AG04450 (cell line): ENCODE measurements around the gene LRRC34. TPM values are rescaled to one million over a fixed set of nuclear protein-coding genes. Genes with fewer than 3 reads are reported as not detected.

Experiments used
- CTCF ChIA-PET: fragments of 300-600, 350-600 bp; formaldehyde crosslinking; extraction: SDS; loops from one replicate; lab custom pipeline; 2022; ENCODE audit warnings: antibody characterized with exemption, inconsistent platforms; lab: Charles Lee
- POLR2A ChIA-PET: fragments of 350-600 bp; formaldehyde crosslinking; extraction: SDS; loops from one replicate; lab custom pipeline; 2021; ENCODE audit warnings: antibody characterized with exemption, inconsistent platforms; lab: Yijun Ruan, JAX
- DNase-seq: peaks from one replicate; pipeline ENCODE4 v3.0.0-alpha.2; 2011; ENCODE audit warnings: low read depth, low spot score
- H3K27ac ChIP-seq: one replicate; pipeline ENCODE4 v1.5.1; 2012; ENCODE audit warnings: low read depth, low read length, control low read depth
- H3K27me3 ChIP-seq: one replicate; pipeline ENCODE4 v1.6.0; 2012; ENCODE audit warnings: low read length; ENCODE audit not compliant: control insufficient read depth, insufficient read depth
- H3K4me3 ChIP-seq: 2 replicates; pipeline ENCODE4 v1.5.1; 2011; ENCODE audit warnings: mild to moderate bottlenecking, low read depth, low read length, control low read depth
- H3K9me3 ChIP-seq: 2 replicates; pipeline ENCODE4 v1.5.1; 2012; ENCODE audit warnings: low read length; ENCODE audit not compliant: control insufficient read depth, insufficient read depth
- polyA plus RNA-seq: library from polyadenylated mRNA; depleted of rRNA; stranded (reverse); fragments of >200 nt; gene quantifications from 2 replicates; pipeline ENCODE4 v1.2.3, GENCODE V29; 2011
- TF ChIP-seq, protein P1 (sequence below): IDR thresholded peaks from 2 replicates; pipeline ENCODE4 v1.5.1; 2011; ENCODE audit warnings: low read depth, low read length, control low read depth, inconsistent platforms

LRRC34 gene
- polyA plus RNA-seq, 1 experiment: 2.3 TPM

DNA sequence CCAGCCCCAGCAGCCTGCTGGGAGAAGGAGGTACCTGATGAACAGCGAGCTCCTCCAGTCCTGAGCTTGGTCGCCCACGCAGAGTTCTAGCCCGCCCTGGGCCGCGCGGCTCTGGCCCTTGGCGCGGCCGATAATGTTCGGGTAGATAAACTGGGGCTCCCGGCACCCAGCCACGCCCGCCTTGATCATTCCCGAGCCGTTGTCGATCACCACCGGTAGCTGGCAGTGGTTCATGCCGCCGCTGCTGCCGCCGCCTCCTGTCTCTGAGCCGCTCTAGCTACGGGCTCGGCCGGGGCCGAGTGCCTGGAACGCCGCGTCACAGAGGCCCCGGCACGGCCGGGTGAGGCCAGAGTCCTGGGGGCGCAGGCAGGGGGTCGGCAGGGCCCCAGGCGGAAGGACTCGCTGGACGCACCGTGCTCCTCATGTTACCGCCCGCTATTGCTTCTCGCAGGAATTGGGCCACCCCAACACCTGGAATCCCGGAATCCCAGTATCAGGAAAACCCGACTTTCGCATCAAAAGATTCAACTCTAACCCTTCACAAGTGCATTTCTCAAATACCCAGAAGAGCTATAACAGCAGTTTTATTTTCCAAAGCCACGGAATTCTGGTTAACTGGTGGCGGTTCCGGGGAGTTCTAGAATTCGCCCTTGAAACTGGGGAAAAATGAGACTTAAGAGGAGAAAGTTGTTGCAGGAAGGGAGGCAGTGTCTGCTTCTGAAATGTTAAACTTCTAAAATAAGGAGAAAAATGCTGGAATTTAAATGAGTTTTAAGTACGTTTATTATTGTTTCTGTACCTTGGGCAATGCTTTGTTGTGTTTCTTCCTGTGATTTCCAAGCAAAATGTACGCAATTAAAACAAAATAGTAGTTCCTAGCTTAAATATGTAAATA is 43.2 kb downstream of the LRRC34 start, which contains the start of gene ACTRT3:
Gene ACTRT3, minus strand, starts transcription at position 275 of the 895 bp plus-strand sequence. Its CDS starts 41 bp downstream, at position 234.
- H3K4me3 ChIP-seq: peak within 1 kb of the TSS; percentile 56
- POLR2A ChIA-PET: interaction anchor here (0.6 to 1.5 kb wide), 7 partner anchors 42 to 1099 kb away, joined by 3 to 9 read pairs (median 5); partner anchors contain the start of genes LRRC34 and LRRIQ4

GRCh38 chr3:169764882-169765612 is 47.7 kb downstream of the LRRC34 start, which contains the start of gene TERC:
TSS of gene TERC (minus strand) at chr3:169765060.
- CTCF ChIA-PET: no interaction called here
- TF ChIP-seq, protein P1, sequence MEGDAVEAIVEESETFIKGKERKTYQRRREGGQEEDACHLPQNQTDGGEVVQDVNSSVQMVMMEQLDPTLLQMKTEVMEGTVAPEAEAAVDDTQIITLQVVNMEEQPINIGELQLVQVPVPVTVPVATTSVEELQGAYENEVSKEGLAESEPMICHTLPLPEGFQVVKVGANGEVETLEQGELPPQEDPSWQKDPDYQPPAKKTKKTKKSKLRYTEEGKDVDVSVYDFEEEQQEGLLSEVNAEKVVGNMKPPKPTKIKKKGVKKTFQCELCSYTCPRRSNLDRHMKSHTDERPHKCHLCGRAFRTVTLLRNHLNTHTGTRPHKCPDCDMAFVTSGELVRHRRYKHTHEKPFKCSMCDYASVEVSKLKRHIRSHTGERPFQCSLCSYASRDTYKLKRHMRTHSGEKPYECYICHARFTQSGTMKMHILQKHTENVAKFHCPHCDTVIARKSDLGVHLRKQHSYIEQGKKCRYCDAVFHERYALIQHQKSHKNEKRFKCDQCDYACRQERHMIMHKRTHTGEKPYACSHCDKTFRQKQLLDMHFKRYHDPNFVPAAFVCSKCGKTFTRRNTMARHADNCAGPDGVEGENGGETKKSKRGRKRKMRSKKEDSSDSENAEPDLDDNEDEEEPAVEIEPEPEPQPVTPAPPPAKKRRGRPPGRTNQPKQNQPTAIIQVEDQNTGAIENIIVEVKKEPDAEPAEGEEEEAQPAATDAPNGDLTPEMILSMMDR: no peak
- peak; percentile 69 for DNase-seq

More for the DNA sequence above, 43.2 kb downstream of the LRRC34 start, which contains the start of gene ACTRT3:
- DNase-seq: no peak
- CTCF ChIA-PET: interaction anchor here (0.7 to 1.1 kb wide), 4 partner anchors 11 to 728 kb away, joined by 3 to 11 read pairs (median 4); no protein-coding TSS in a partner anchor
- H3K27ac ChIP-seq: peak within 1 kb of the TSS; percentile 61
- TF ChIP-seq, protein P1: no peak
- peaks cover 6% of the 10 kb centered on the region; the same call in 1 of the 2 replicates for H3K9me3 ChIP-seq
- H3K27me3 ChIP-seq: no peaks in the 10 kb centered on the region

DNA sequence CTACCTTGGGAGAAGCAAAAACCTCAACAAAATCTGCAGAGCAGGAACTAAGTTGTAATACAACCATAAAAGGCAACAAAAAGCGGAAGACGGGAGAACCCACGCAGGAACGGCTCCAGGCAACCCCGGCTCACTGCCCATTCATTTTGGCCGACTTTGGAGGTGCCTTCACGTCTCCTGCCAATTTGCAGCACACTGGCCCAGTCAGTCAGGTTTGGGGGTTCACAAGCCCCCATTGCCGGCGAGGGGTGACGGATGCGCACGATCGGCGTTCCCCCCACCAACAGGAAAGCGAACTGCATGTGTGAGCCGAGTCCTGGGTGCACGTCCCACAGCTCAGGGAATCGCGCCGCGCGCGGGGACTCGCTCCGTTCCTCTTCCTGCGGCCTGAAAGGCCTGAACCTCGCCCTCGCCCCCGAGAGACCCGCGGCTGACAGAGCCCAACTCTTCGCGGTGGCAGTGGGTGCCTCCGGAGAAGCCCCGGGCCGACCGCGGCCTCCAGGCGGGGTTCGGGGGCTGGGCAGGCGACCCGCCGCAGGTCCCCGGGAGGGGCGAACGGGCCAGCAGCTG is 48.3 kb downstream of the LRRC34 start:
- no peak for DNase-seq
- H3K9me3 ChIP-seq: peaks cover 4% of the 10 kb centered on the region; the same call in 1 of the 2 replicates
- POLR2A ChIA-PET: interaction anchor here (0.6 to 1.3 kb wide), 3 partner anchors 9 to 936 kb away, joined by 3 to 5 read pairs (median 5); partner anchors contain the start of genes MYNN and SEC62
- CTCF ChIA-PET: interaction anchor here (0.7 to 2.2 kb wide), 4 partner anchors 19 to 899 kb away, joined by 3 to 13 read pairs (median 8); no protein-coding TSS in a partner anchor
- H3K27me3 ChIP-seq: no peaks in the 10 kb centered on the region
- TF ChIP-seq, protein P1: no peak
- H3K27ac ChIP-seq: peak overlapping the region; percentile 88
- peak overlapping the region; percentile 83 for H3K4me3 ChIP-seq

More at GRCh38 chr3:169764882-169765612, 47.7 kb downstream of the LRRC34 start, which contains the start of gene TERC:
- POLR2A ChIA-PET: interaction anchor here (0.6 to 1.3 kb wide), 2 partner anchors 202 to 629 kb away, joined by 3 to 5 read pairs; partner anchors contain the start of gene SEC62
- Histone ChIP-seq H3K4me3 (peak within 1 kb of the TSS; percentile 83), H3K9me3 (peaks cover 4% of the 10 kb centered on the region; the same call in 1 of the 2 replicates), H3K27me3 (no peaks in the 10 kb centered on the region), H3K27ac (peak within 1 kb of the TSS; percentile 88)

GRCh38 chr3:169760479-169760878 is 52.2 kb downstream of the LRRC34 start:
- POLR2A ChIA-PET: no interaction called here
- Histone ChIP-seq H3K27me3 (no peaks in the 10 kb centered on the region), H3K9me3 (no peaks in the 10 kb centered on the region; the same call in 1 of the 2 replicates), H3K27ac (no peak overlapping the region), H3K4me3 (no peak overlapping the region)
- TF ChIP-seq, protein P1: no peak
- no peak for DNase-seq
- CTCF ChIA-PET: interaction anchor here (1.0 to 1.5 kb wide), 2 partner anchors 92 to 611 kb away, joined by 3 to 4 read pairs; no protein-coding TSS in a partner anchor
